NCI-H526 treated with DMSO at 0.1 percent for 48 hours (cell line): ENCODE data around the gene MRPL51.

ENCODE experiments used
- DNase-seq: peaks from one replicate; lab custom pipeline; 2025; lab: John Stamatoyannopoulos, UW

MRPL51 gene

DNA sequence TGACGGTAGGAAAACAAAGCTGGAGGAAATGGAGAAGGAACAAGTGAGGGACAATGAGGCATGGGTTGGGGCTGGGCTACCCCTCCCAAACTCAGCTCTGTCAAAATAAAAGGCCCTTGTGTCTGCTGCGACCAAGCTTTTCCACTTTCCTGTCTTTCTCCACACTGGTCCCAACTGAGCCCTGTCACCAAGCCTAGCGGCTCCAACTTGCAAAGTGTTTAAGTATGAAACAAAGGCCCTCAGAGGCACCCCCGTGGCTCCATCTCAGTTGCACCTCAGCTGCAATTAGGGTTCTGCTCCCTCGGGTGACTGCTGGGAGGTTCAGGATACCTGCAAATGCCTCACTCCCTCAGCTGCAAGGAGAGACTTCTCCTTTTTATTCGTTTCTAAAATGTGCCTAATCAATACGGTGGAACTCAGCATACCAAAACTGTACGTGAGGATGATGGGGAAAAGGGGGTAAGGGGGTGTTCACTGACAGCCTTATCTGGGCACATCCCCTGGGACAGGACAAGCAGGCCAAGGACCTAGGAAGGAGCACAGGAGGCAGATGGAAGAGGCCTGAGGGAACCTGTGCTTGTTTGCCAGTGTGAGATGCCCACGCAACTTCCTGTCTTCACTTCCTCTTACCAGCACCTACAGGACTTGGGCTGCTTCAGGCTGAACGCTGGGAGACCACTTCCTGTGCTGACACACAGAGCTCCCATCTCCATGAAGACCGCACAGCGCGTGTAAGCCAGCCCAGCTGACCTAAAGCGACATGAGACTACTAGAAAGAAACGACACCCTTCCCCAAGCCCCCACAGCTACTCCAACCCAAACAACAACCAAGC lies 31.4 kb downstream of the MRPL51 start:
- DNase-seq = no peak

DNA sequence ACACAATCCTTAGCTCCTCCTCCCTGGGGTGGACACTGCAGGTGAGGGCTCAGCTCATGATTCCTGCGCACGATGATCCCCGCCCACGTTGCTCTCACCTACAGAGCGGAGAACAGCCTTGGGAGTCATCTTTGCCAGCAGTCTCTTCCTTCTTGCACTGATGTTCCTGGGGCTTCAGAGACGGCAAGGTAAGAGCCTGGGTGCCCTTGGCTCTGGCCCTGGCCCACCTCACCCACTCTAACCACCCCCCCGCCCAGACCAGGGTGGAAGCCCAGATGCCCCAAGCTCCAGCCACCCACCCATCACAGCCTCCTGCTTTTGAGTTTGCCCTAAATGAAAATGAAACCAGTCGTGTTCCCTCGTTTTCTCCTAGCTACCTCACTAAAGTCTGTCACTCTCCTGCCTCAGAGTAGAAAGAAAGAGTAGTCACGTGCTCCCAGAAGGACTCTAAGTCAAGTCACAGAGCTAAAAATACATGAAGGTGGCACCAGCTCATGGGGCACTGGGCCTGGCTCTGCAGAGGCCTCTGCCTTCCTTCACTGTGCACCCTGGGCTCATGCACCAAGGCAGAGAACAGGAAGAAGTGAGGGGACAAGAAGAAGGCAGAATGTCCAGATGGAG lies 32.2 kb downstream of the MRPL51 start:
- DNase-seq = no peak

- no peak for DNase-seq
Observed at GRCh38 chr12:6459004-6459337, 34.1 kb downstream of the MRPL51 start.

DNA sequence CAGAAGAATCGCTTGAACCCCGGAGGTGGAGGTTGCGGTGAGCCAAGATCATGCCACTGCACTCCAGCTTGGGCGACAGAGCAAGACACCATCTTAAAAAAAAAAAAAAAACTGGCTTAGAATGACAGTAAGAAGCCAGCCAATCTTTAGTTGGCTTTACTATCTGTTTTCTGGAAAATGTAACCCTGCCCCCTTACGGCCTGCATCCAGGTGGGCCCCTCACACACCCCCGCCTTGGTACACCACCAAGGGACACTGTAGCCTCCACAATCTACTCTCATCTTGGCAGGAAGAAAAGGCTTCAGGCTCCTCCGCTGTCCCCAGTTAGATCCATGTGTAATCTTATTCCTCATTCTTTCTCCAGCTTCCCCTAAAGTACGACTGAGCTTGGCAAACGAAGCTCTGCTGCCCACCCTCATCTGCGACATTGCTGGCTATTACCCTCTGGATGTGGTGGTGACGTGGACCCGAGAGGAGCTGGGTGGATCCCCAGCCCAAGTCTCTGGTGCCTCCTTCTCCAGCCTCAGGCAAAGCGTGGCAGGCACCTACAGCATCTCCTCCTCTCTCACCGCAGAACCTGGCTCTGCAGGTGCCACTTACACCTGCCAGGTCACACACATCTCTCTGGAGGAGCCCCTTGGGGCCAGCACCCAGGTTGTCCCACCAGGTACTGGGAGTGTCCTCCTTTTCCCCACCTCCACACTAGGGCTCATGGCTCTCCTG lies 34.6 kb downstream of the MRPL51 start:
- no peak for DNase-seq

- no peak for DNase-seq
Observed at GRCh38 chr12:6457220-6457945, 35.7 kb downstream of the MRPL51 start.

GRCh38 chr12:6452944-6453630 lies 40.0 kb downstream of the MRPL51 start:
- no peak for DNase-seq

DNA sequence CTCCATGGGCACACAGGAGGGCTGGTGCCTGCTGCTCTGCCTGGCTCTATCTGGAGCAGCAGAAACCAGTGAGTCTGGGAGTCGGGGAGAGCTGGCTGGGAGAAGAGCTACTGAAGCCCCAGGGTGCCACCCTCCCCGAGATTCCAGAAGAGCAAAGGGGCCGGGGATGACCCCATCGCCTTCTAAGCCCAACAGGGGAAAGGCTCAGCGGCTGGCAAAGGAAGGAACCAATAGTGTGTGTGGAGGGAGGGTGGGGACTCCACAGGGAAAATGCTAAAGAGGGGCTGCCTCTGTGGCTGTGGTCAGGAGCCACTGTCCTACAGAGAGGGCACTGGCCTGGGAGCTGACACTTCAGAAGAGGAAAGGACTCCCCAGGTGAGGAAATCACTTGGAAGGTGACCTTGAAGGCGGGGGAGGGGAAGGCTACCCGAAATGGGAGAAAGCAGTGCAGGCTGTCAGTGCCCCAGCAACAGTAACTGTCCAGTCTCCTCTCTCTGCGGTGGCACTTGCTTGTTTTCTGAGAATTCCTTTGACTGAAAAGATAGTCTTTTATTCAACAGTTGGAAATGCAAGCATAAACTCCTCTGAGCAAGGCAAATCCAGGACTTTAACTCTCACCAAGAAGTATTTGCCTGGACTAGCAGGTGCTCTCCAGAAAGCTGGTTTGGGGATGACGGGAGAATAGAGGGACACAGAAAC lies 40.7 kb downstream of the MRPL51 start:
- no peak for DNase-seq

- DNase-seq = peak; percentile 86
Observed at GRCh38 chr12:6451348-6452244, 41.5 kb downstream of the MRPL51 start, which contains the start of gene TAPBPL. TAPBPL (plus strand) TSS chr12:6452042; CDS start chr12:6452249, 207 bp downstream.

GRCh38 chr12:6450869-6451347 lies 42.2 kb downstream of the MRPL51 start:
- no peak for DNase-seq

- DNase-seq = no peak
Observed at GRCh38 chr12:6450091-6450868, 42.8 kb downstream of the MRPL51 start.

DNA sequence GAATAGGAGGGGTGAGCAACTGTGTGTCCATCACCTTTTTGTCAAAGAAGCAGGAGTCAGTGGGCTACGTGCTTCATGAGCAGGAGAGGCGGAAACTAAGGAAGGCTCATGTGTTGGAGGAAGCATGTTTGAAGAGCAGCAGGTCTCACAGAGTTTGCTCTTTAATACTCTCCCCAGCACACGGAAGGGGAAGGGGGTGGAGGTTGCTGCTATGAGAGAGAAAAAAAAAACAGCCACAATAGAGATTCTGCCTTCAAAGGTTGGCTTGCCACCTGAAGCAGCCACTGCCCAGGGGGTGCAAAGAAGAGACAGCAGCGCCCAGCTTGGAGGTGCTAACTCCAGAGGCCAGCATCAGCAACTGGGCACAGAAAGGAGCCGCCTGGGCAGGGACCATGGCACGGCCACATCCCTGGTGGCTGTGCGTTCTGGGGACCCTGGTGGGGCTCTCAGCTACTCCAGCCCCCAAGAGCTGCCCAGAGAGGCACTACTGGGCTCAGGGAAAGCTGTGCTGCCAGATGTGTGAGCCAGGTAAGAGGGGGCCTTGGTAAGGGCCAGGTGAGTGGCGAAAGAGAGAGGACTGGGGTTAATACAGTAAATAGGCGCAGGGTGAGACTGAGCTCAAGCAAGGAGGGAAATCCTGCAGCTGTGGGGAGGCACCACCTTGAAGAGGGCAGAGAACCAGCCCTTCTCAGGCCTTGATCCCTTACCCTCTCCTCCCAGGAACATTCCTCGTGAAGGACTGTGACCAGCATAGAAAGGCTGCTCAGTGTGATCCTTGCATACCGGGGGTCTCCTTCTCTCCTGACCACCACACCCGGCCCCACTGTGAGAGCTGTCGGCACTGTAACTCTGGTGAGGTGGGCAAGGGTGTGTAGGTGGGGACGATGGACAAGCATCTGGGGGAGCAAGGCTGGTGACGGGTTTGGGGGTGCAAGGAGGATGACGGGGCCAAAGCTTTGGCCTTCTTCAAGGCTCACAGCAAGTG lies 48.1 kb downstream of the MRPL51 start, which contains the start of gene CD27:
CD27 (plus strand) TSS at position 252 of the 985 bp plus-strand sequence; CDS start at position 393, 141 bp downstream.
- no peak for DNase-seq

DNA sequence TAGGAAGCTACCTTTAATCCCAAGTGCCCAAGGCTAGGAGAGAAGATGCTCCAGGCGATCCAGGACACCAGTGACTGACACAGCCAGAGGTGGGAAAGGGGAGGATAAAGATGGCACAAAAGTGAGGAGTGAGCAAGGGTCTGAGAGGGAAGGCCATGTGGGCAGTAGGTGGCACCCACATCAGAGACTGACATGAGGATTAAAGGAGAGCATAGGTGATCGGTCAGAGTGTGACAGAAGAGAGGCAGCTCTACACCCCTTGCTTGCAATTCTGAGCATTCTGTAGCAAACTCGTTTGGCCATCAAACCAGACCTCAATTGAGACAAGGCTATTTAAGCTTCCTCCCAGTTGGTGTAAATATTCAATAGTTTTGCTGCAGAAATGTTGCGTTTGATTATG lies 49.0 kb downstream of the MRPL51 start:
- DNase-seq = no peak

- DNase-seq = no peak
Observed at GRCh38 chr12:6443361-6443983, 49.6 kb downstream of the MRPL51 start.

DNA sequence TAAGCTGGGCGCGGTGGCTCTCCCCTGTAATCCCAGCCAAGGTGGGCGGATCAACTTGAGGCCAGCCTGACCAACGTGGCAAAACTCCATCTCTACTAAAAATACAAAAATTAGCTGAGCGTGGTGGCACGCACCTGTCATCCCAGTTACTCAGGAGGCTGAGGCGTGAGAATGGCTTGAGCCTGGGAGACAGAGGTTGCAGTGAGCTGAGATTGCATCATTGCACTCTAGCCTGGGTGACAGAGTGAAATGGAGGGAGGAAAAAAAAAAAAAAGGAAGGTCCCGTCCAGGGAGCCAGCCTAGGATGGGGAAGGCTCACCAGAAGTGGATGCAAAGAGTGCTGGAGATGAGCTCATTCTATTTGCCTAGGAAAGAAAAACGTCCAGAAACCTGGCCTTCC lies 50.2 kb downstream of the MRPL51 start:
- DNase-seq = no peak
